HUES6 (cell line): ENCODE results near the gene CFAP97D2.

Source experiments
- H3K27ac ChIP-seq: 2 replicates; pipeline ENCODE4 v1.7.0; 2013; ENCODE audit warnings: low read depth, mild to moderate bottlenecking, low read length, inconsistent platforms
- H3K27me3 ChIP-seq: 2 replicates; pipeline ENCODE4 v1.6.1; 2013; ENCODE audit warnings: low read length; ENCODE audit not compliant: control insufficient read depth, insufficient read depth
- H3K36me3 ChIP-seq: 2 replicates; pipeline ENCODE4 v1.6.1; 2013; ENCODE audit warnings: low read length; ENCODE audit not compliant: control insufficient read depth, insufficient read depth
- H3K4me1 ChIP-seq: 2 replicates; pipeline ENCODE4 v1.6.1; 2013; ENCODE audit warnings: low read length; ENCODE audit not compliant: control insufficient read depth, insufficient read depth
- H3K4me3 ChIP-seq: 2 replicates; pipeline ENCODE4 v1.5.1; 2013; ENCODE audit warnings: low read depth, low read length
- H3K9ac ChIP-seq: one replicate; pipeline ENCODE4 v1.6.1; 2013; ENCODE audit warnings: mild to moderate bottlenecking, low read length
- H3K9me3 ChIP-seq: 2 replicates; pipeline ENCODE4 v1.6.1; 2013; ENCODE audit warnings: low read depth, low read length; ENCODE audit not compliant: control insufficient read depth, insufficient read depth

CFAP97D2 gene

GRCh38 chr13:114226699-114227323 is 47.8 kb downstream of the CFAP97D2 start:
- no peak overlapping the region for H3K27ac ChIP-seq
- H3K4me1 ChIP-seq, result peaks cover 52% of the 10 kb centered on the region
- H3K27me3 ChIP-seq, result no peaks in the 10 kb centered on the region
- H3K36me3 ChIP-seq, result no peaks in the 10 kb centered on the region
- no peak overlapping the region for H3K4me3 ChIP-seq
- no peak overlapping the region for H3K9ac ChIP-seq
- no peaks in the 10 kb centered on the region for H3K9me3 ChIP-seq

- Histone ChIP-seq H3K27ac (no peak overlapping the region), H3K4me3 (no peak overlapping the region), H3K36me3 (no peaks in the 10 kb centered on the region), H3K27me3 (no peaks in the 10 kb centered on the region), H3K9me3 (no peaks in the 10 kb centered on the region), H3K4me1 (peaks cover 56% of the 10 kb centered on the region), H3K9ac (no peak overlapping the region)
Observed at GRCh38 chr13:114227528-114227927, 48.5 kb downstream of the CFAP97D2 start.

- H3K36me3 ChIP-seq, result no peaks in the 10 kb centered on the region
- no peak overlapping the region for H3K4me3 ChIP-seq
- no peaks in the 10 kb centered on the region for H3K9me3 ChIP-seq
- no peak overlapping the region for H3K9ac ChIP-seq
- H3K27me3 ChIP-seq, result no peaks in the 10 kb centered on the region
- peaks cover 58% of the 10 kb centered on the region for H3K4me1 ChIP-seq
- H3K27ac ChIP-seq, result no peak overlapping the region
Observed at GRCh38 chr13:114228176-114228575, 49.1 kb downstream of the CFAP97D2 start.

GRCh38 chr13:114229506-114229905 is 50.4 kb downstream of the CFAP97D2 start:
- H3K4me1 ChIP-seq, result peaks cover 72% of the 10 kb centered on the region
- peak overlapping the region; percentile 74 for H3K9ac ChIP-seq
- H3K27ac ChIP-seq, result peak overlapping the region; percentile 90
- H3K36me3 ChIP-seq, result no peaks in the 10 kb centered on the region
- no peaks in the 10 kb centered on the region for H3K27me3 ChIP-seq
- H3K9me3 ChIP-seq, result no peaks in the 10 kb centered on the region
- peak overlapping the region; percentile 38; the same call in 1 of the 2 replicates for H3K4me3 ChIP-seq

GRCh38 chr13:114230117-114230516 is 51.1 kb downstream of the CFAP97D2 start:
- H3K27ac ChIP-seq, result peak overlapping the region; percentile 90

GRCh38 chr13:114230575-114230974 is 51.5 kb downstream of the CFAP97D2 start:
- no peaks in the 10 kb centered on the region for H3K9me3 ChIP-seq
- peak overlapping the region; percentile 38 for H3K4me3 ChIP-seq
- peaks cover 72% of the 10 kb centered on the region for H3K4me1 ChIP-seq
- H3K36me3 ChIP-seq, result no peaks in the 10 kb centered on the region
- peak overlapping the region; percentile 90 for H3K27ac ChIP-seq
- peak overlapping the region; percentile 74 for H3K9ac ChIP-seq
- no peaks in the 10 kb centered on the region for H3K27me3 ChIP-seq

More at GRCh38 chr13:114230117-114230516, 51.1 kb downstream of the CFAP97D2 start:
- H3K4me1 ChIP-seq, result peaks cover 72% of the 10 kb centered on the region
- no peaks in the 10 kb centered on the region for H3K36me3 ChIP-seq
- H3K9ac ChIP-seq, result peak overlapping the region; percentile 74
- H3K4me3 ChIP-seq, result peak overlapping the region; percentile 38
- no peaks in the 10 kb centered on the region for H3K9me3 ChIP-seq
- no peaks in the 10 kb centered on the region for H3K27me3 ChIP-seq

GRCh38 chr13:114231886-114232285 is 52.8 kb downstream of the CFAP97D2 start:
- Histone ChIP-seq H3K4me3 (no peak overlapping the region), H3K9ac (no peak overlapping the region), H3K36me3 (peaks cover 5% of the 10 kb centered on the region), H3K9me3 (no peaks in the 10 kb centered on the region), H3K27ac (no peak overlapping the region), H3K27me3 (no peaks in the 10 kb centered on the region), H3K4me1 (peaks cover 66% of the 10 kb centered on the region)

- Histone ChIP-seq H3K4me3 (no peak overlapping the region), H3K9me3 (no peaks in the 10 kb centered on the region), H3K27ac (no peak overlapping the region), H3K9ac (no peak overlapping the region), H3K4me1 (peaks cover 42% of the 10 kb centered on the region), H3K27me3 (no peaks in the 10 kb centered on the region), H3K36me3 (peaks cover 28% of the 10 kb centered on the region)
Observed at GRCh38 chr13:114234266-114234644, 55.2 kb downstream of the CFAP97D2 start.

- Histone ChIP-seq H3K4me1 (peaks cover 36% of the 10 kb centered on the region), H3K27me3 (no peaks in the 10 kb centered on the region), H3K36me3 (peaks cover 34% of the 10 kb centered on the region), H3K9ac (peak within 1 kb of the TSS; percentile 83), H3K27ac (peak within 1 kb of the TSS; percentile 90), H3K9me3 (no peaks in the 10 kb centered on the region), H3K4me3 (peak within 1 kb of the TSS; percentile 82)
Observed at GRCh38 chr13:114234645-114235421, 55.8 kb downstream of the CFAP97D2 start, which contains the start of gene CDC16. TSS of gene CDC16 (plus strand) at chr13:114234897. CDS start at chr13:114235085, 188 bp downstream.

GRCh38 chr13:114235697-114236096 is 56.6 kb downstream of the CFAP97D2 start:
- Histone ChIP-seq H3K9ac (peak overlapping the region; percentile 83), H3K9me3 (no peaks in the 10 kb centered on the region), H3K4me3 (peak overlapping the region; percentile 82), H3K27ac (peak overlapping the region; percentile 90; the same call in 1 of the 2 replicates), H3K36me3 (peaks cover 42% of the 10 kb centered on the region), H3K27me3 (no peaks in the 10 kb centered on the region), H3K4me1 (peaks cover 27% of the 10 kb centered on the region)

- H3K27ac ChIP-seq, result no peak overlapping the region
- no peaks in the 10 kb centered on the region for H3K27me3 ChIP-seq
- no peak overlapping the region for H3K9ac ChIP-seq
- no peaks in the 10 kb centered on the region for H3K9me3 ChIP-seq
- H3K36me3 ChIP-seq, result peaks cover 47% of the 10 kb centered on the region
- H3K4me1 ChIP-seq, result peaks cover 24% of the 10 kb centered on the region
- H3K4me3 ChIP-seq, result peak overlapping the region; percentile 82
Observed at GRCh38 chr13:114236227-114236626, 57.2 kb downstream of the CFAP97D2 start.
